Endothelial cell of umbilical vein (primary cell): ENCODE data around the gene USF2. TPM values are rescaled to one million over a fixed set of nuclear protein-coding genes. Genes with fewer than 3 reads are reported as not detected.

Experiments
- BruUV-seq: library from RNA; stranded (reverse); fragments of 400-500 nt; replicated peaks from 2 replicates; lab custom pipeline; 2021; lab: Mats Ljungman, UMichigan
- CTCF ChIA-PET: fragments of 300-600, 350-600 bp; sonication (Branson Sonifier 250); formaldehyde crosslinking; loops from one replicate; lab custom pipeline; 2021; ENCODE audit warnings: antibody characterized with exemption, inconsistent platforms; lab: Charles Lee
- POLR2A ChIA-PET: fragments of 300-600, 350-600 bp; sonication (Branson Sonifier 250); formaldehyde crosslinking; loops from one replicate; lab custom pipeline; 2021; ENCODE audit warnings: antibody characterized with exemption, inconsistent platforms; lab: Charles Lee
- DNase-seq: peaks from one replicate; pipeline ENCODE4 v3.0.0-alpha.2; 2011; ENCODE audit warnings: low read depth, low spot score
- FAIRE-seq: peaks from 2 replicates; lab custom pipeline; 2011; peaks lifted over from hg19 to GRCh38; lab: Jason Lieb, UNC
- H2AFZ ChIP-seq: 2 replicates; pipeline ENCODE4 v1.6.0; 2012; ENCODE audit warnings: low read depth, low read length, control low read depth, inconsistent platforms
- H3K27ac ChIP-seq: 2 replicates; pipeline ENCODE4 v1.5.1; 2011; ENCODE audit warnings: low read depth, mild to moderate bottlenecking, control low read depth, low read length, moderate library complexity; ENCODE audit not compliant: insufficient read depth
- H3K27me3 ChIP-seq, 2 experiments: 2 replicates each; pipeline versions ENCODE4 v1.6.0 to v1.6.1; 2011; ENCODE audit warnings: low read length in 2 of 2, mixed read lengths in 1 of 2; ENCODE audit not compliant: control insufficient read depth in 2 of 2, insufficient read depth in 2 of 2
- H3K36me3 ChIP-seq, 2 experiments: 2 replicates in 1 of 2; 3 replicates in 1 of 2; pipeline ENCODE4 v1.5.1; 2011; ENCODE audit warnings: low read length in 2 of 2, mild to moderate bottlenecking in 1 of 2, moderate library complexity in 1 of 2; ENCODE audit not compliant: control insufficient read depth in 2 of 2, insufficient read depth in 2 of 2; ENCODE audit errors: extremely low read depth in 1 of 2
- H3K4me1 ChIP-seq: 3 replicates; pipeline ENCODE4 v1.5.1; 2011; ENCODE audit warnings: mild to moderate bottlenecking, low read length; ENCODE audit not compliant: control insufficient read depth, insufficient read depth; ENCODE audit errors: extremely low read depth
- H3K4me2 ChIP-seq: 2 replicates; pipeline ENCODE4 v1.6.1; 2011; ENCODE audit warnings: low read length, control low read depth, mixed read lengths; ENCODE audit not compliant: insufficient read depth
- H3K4me3 ChIP-seq, 3 experiments: fragments of 200-600 bp in 1 of 3; sonication (generic), shearing (Covaris generic) in 1 of 3; replicated peaks in 1 of 3; 2 replicates each; pipeline ENCODE4 v1.5.1; 2011 to 2016; ENCODE audit warnings: control low read depth in 3 of 3, low read length in 3 of 3, mild to moderate bottlenecking in 2 of 3, inconsistent platforms in 1 of 3, low read depth in 1 of 3, moderate library complexity in 1 of 3; ENCODE audit not compliant: insufficient read depth in 1 of 3
- H3K79me2 ChIP-seq: 2 replicates; pipeline ENCODE4 v1.6.0; 2012; ENCODE audit warnings: low read length, inconsistent platforms; ENCODE audit not compliant: control insufficient read depth, insufficient read depth
- H3K9ac ChIP-seq: replicated peaks from 2 replicates; pipeline ENCODE3; 2011; ENCODE audit warnings: low read length, control low read depth; ENCODE audit not compliant: insufficient read depth; ENCODE audit errors: extremely low read depth
- H3K9me1 ChIP-seq: replicated peaks from 3 replicates; pipeline ENCODE4 v1.6.0; 2011; ENCODE audit warnings: mild to moderate bottlenecking, low read length; ENCODE audit not compliant: control insufficient read depth, insufficient read depth; ENCODE audit errors: extremely low read depth
- H3K9me3 ChIP-seq: replicated peaks from 2 replicates; pipeline ENCODE4 v1.5.1; 2012; ENCODE audit warnings: low read length, inconsistent platforms; ENCODE audit not compliant: control insufficient read depth, insufficient read depth
- H4K20me1 ChIP-seq: replicated peaks from 2 replicates; pipeline ENCODE3; 2011; ENCODE audit warnings: mild to moderate bottlenecking, low read length; ENCODE audit not compliant: control insufficient read depth, insufficient read depth; ENCODE audit errors: extremely low read depth
- CTCF ChIP-seq, 2 donors: IDR thresholded peaks; 1 replicate in 1 of 2; 2 replicates in 1 of 2; pipeline ENCODE4 v1.5.1; 2011; ENCODE audit warnings: low read length in 2 of 2, mild to moderate bottlenecking in 2 of 2, moderate library complexity in 2 of 2, control low read depth in 1 of 2, inconsistent platforms in 1 of 2, low read depth in 1 of 2; ENCODE audit not compliant: insufficient read depth in 1 of 2; ENCODE audit errors: extremely low read depth in 1 of 2
- EZH2 ChIP-seq: IDR thresholded peaks from 2 replicates; pipeline ENCODE4 v1.6.1; 2012; ENCODE audit warnings: borderline replicate concordance, low read depth, mild to moderate bottlenecking, moderate library complexity, low read length, inconsistent platforms; ENCODE audit not compliant: severe bottlenecking
- FOS ChIP-seq: IDR thresholded peaks from 2 replicates; pipeline ENCODE4 v1.6.1; 2011; ENCODE audit warnings: mild to moderate bottlenecking, low read length, moderate library complexity, borderline replicate concordance; ENCODE audit not compliant: insufficient read depth
- GATA2 ChIP-seq: IDR thresholded peaks from 2 replicates; pipeline ENCODE4 v1.7.0; 2011; ENCODE audit warnings: low read depth, mild to moderate bottlenecking, moderate library complexity, mixed read lengths, low read length; ENCODE audit not compliant: insufficient read length, insufficient read depth
- JUN ChIP-seq: IDR thresholded peaks from 2 replicates; pipeline ENCODE4 v1.6.1; 2011; ENCODE audit warnings: borderline replicate concordance, low read depth; ENCODE audit not compliant: insufficient read length, insufficient read depth
- MAX ChIP-seq: IDR thresholded peaks from 2 replicates; pipeline ENCODE4 v1.6.1; 2011; ENCODE audit not compliant: insufficient read depth, insufficient read length
- MYC ChIP-seq: IDR thresholded peaks from one replicate; pipeline ENCODE4 v1.6.1; 2011; ENCODE audit warnings: mild to moderate bottlenecking, low read depth, low read length
- POLR2A ChIP-seq: IDR thresholded peaks from 2 replicates; pipeline ENCODE4 v1.6.1; 2012; ENCODE audit warnings: low read depth, mild to moderate bottlenecking, control low read depth, low read length
- POLR2AphosphoS5 ChIP-seq: IDR thresholded peaks from 2 replicates; pipeline ENCODE4 v1.6.1; 2012; ENCODE audit warnings: low read depth, mild to moderate bottlenecking, control low read depth, low read length, moderate library complexity; ENCODE audit not compliant: insufficient read depth
- dilution Hi-C: fragments of 300-500 bp; cut with MboI; formaldehyde crosslinking; loops from one replicate; pipeline ENCODE4 v1.15.0; 2019; ENCODE audit warnings: low sequenced_read_pairs; ENCODE audit not compliant: extremely low pct_ligation_motif_present
- intact Hi-C: fragments of 100-400 bp; cut with micrococcal nuclease; formaldehyde crosslinking; loops from one replicate; pipeline ENCODE4 v1.10.0; 2022
- polyA plus RNA-seq, 4 experiments: library from polyadenylated mRNA; depleted of rRNA in 3 of 4; stranded (reverse) in 3 of 4; unstranded in 1 of 4; fragments of >200 nt; gene quantifications; 2 replicates each; pipeline versions ENCODE4 v1.2.1 to v1.2.3, GENCODE V29; 2011 to 2012; ENCODE audit warnings: missing spikeins in 1 of 4
- total RNA-seq: library from RNA; stranded (reverse); gene quantifications from 2 replicates; pipeline ENCODE4 v1.2.3, GENCODE V29; 2021

USF2 gene
- total and polyA plus RNA-seq, 2 donors (not counting 3 experiments of a cell fraction or from before 2014, with no cell fraction given), result 75.0 to 76.8 TPM

- intact Hi-C loops, result no loop called here
- Histone ChIP-seq H3K79me2 (no peaks in the 10 kb centered on the region), H3K27ac (no peak overlapping the region), H3K9me3 (no peaks in the 10 kb centered on the region), H3K4me1 (peaks cover 5% of the 10 kb centered on the region), H3K9ac (no peak overlapping the region), H3K36me3 (no peaks in the 10 kb centered on the region), H2AFZ (no peak overlapping the region), H4K20me1 (no peaks in the 10 kb centered on the region), H3K4me3 (no peak overlapping the region), H3K4me2 (no peak overlapping the region), H3K27me3 (peaks cover 0 to 1% of the 10 kb centered on the region in 2 experiments), H3K9me1 (no peaks in the 10 kb centered on the region)
- CTCF ChIA-PET, result no interaction called here
- no peak for TF ChIP-seq MYC
- TF ChIP-seq POLR2AphosphoS5, result no peak
- no peak for TF ChIP-seq POLR2A
- TF ChIP-seq FOS, result no peak
- no peak for TF ChIP-seq MAX
- no peak for TF ChIP-seq GATA2
- BruUV-seq, result no TSS peak
- dilution Hi-C loops, result no loop called here
- POLR2A ChIA-PET, result no interaction called here
- DNase-seq (no peak), FAIRE-seq (no peak)
Measured at GRCh38 chr19:35316560-35316959, 47.8 kb downstream of the USF2 start.

GRCh38 chr19:35317464-35318043 is 48.8 kb downstream of the USF2 start:
- dilution Hi-C loops, result no loop called here
- Histone ChIP-seq H3K4me2 (no peak overlapping the region), H2AFZ (no peak overlapping the region), H3K27ac (no peak overlapping the region), H4K20me1 (no peaks in the 10 kb centered on the region), H3K9ac (no peak overlapping the region), H3K4me3 (no peak overlapping the region), H3K36me3 (no peaks in the 10 kb centered on the region), H3K4me1 (peaks cover 5% of the 10 kb centered on the region), H3K27me3 (peaks cover 1 to 3% of the 10 kb centered on the region in 2 experiments), H3K9me3 (no peaks in the 10 kb centered on the region), H3K79me2 (no peaks in the 10 kb centered on the region), H3K9me1 (no peaks in the 10 kb centered on the region)
- ChIA-PET CTCF (no interaction called here), POLR2A (no interaction called here)
- no peak for TF ChIP-seq MAX
- TF ChIP-seq JUN, result no peak
- TF ChIP-seq CTCF (IDR thresholded peaks at IDR 0.05; ENCODE audit: extremely low read depth in 1 of 2, insufficient read depth in 1 of 2, low read depth in 1 of 2, low read length in 2 of 2), result no peak
- no peak for TF ChIP-seq GATA2
- TF ChIP-seq POLR2AphosphoS5, result no peak
- no peak for TF ChIP-seq EZH2
- no peak for TF ChIP-seq POLR2A
- TF ChIP-seq FOS, result no peak
- TF ChIP-seq MYC, result no peak
- no TSS peak for BruUV-seq
- intact Hi-C loops, result no loop called here
- FAIRE-seq (no peak), DNase-seq (no peak)
